Sigmoid colon (tissue), 7 donors: ENCODE results near the gene SLC24A4. TPM values are rescaled to one million over a fixed set of nuclear protein-coding genes. Genes with fewer than 3 reads are reported as not detected.

Experiments
- DNase-seq: peaks from one replicate; pipeline ENCODE4 v3.0.0-alpha.2; 2019
- H3K27ac ChIP-seq, 4 donors: fragments of 200-600 bp; sonication (generic); one replicate each; pipeline ENCODE4 v1.5.1; 2016 to 2019; ENCODE audit warnings: mild to moderate bottlenecking in 1 of 4
- H3K27me3 ChIP-seq, 3 donors: fragments of 200-600 bp; sonication (generic); one replicate each; pipeline ENCODE4 v1.5.1; 2019; ENCODE audit warnings: mild to moderate bottlenecking in 1 of 3
- H3K36me3 ChIP-seq, 4 donors: fragments of 200-600 bp; sonication (generic); one replicate each; pipeline ENCODE4 v1.5.1; 2016 to 2019
- H3K4me1 ChIP-seq, 4 donors: fragments of 200-600 bp; sonication (generic); one replicate each; pipeline ENCODE4 v1.5.1; 2017 to 2019
- H3K4me3 ChIP-seq, 4 donors: fragments of 200-600 bp; sonication (generic); one replicate each; pipeline ENCODE4 v1.5.1; 2017 to 2019; ENCODE audit warnings: mild to moderate bottlenecking in 2 of 4, moderate library complexity in 1 of 4
- H3K9me3 ChIP-seq, 4 donors: fragments of 200-600 bp in 3 of 4; sonication (generic) in 3 of 4; one replicate each; pipeline versions ENCODE4 v1.5.1 to v1.6.1; 2013 to 2019
- EP300 ChIP-seq, 4 donors: sonication (generic); formaldehyde crosslinking; IDR thresholded peaks; one replicate each; pipeline ENCODE4 v1.6.1; 2017; ENCODE audit warnings: antibody characterized with exemption in 4 of 4
- POLR2A ChIP-seq, 2 donors: fragments of 450-650 bp; IDR thresholded peaks; one replicate each; pipeline ENCODE4 v1.6.1; 2016; ENCODE audit warnings: antibody characterized with exemption in 2 of 2, mild to moderate bottlenecking in 2 of 2, moderate library complexity in 2 of 2
- POLR2AphosphoS5 ChIP-seq, 4 donors: sonication (generic); formaldehyde crosslinking; IDR thresholded peaks; one replicate each; pipeline ENCODE4 v1.6.1; 2017; ENCODE audit warnings: antibody characterized with exemption in 4 of 4
- WGBS, 2 donors: extraction: QIAGEN DNeasy Blood & Tissue Kit; methylation state at CpG; one replicate each; pipeline ENCODE4 v1.1.7; 2013; 5-methylcytosine and 5-hydroxymethylcytosine counted together
- intact Hi-C: fragments of 100-400 bp; cut with DNase I; formaldehyde crosslinking; loops from one replicate; pipeline ENCODE4 v1.15.1; 2023
- polyA plus RNA-seq, 3 donors: library from polyadenylated mRNA; stranded (reverse); fragments of 200-250 nt; gene quantifications; one replicate each; pipeline ENCODE4 v1.2.3, GENCODE V29; 2013
- total RNA-seq, 4 donors: library from RNA; depleted of rRNA; stranded (reverse); fragments of >200 nt; gene quantifications; one replicate each; pipeline ENCODE4 v1.1.0, GENCODE V29; 2016
- TF ChIP-seq, protein P1 (sequence below), 4 experiments: fragments of 450-650 bp in 3 of 4; fragments of 200-600 bp in 1 of 4; IDR thresholded peaks; one replicate each; pipeline ENCODE4 v1.5.1; 2016 to 2019; ENCODE audit warnings: antibody characterized with exemption in 4 of 4, mild to moderate bottlenecking in 3 of 4, moderate library complexity in 2 of 4
- donor health status: healthy with polysubstance abuse.
- donor health status: Bipolar disorder and iron deficiency.
- donor health status: healthy.

SLC24A4 gene
- total and polyA plus RNA-seq, 7 donors, result under 0.01 to 1.4 (median 0.77) TPM; not detected in 1

DNA sequence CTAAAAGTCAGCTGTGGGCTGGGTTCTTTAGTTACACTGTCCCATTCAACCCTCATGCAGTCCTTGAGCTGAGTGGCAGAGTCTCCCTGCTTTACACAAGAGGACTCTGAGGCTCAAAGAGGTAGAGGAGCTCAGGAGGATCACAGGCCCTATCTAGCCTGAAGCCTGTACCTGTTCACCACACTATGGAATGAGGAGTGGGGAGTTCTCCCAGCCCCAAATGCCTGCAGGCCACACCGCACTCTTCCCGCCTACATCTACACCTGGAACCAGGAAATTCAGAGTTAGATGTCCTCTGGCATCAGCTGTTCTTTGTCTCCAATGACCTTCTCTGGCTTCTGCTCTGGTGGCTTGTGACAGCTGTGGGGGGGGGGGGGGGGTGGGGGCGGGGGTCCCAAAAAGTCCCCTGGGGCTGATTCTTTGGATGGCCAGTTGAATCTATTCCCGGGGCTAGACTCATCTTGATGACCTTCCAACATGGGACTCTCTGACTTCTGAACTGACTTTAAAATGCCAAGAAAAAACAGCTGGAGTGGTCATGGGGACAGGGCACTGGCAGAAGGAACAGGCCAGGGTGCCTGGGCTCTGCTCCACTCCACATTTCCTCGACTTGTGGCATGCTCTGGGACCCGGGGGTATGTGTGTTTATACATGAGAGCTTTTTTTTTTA is 221.2 kb downstream of the SLC24A4 start:
- H3K4me1 ChIP-seq, result peaks cover 0 to 43% (median 28%) of the 10 kb centered on the region in 4 donors
- peak overlapping the region in 3 of 4 donors; percentile 47 to 95 (median 59) for H3K27ac ChIP-seq
- no peak for DNase-seq
- H3K27me3 ChIP-seq, result no peaks in the 10 kb centered on the region
- H3K4me3 ChIP-seq, result no peak overlapping the region
- H3K9me3 ChIP-seq, result no peaks in the 10 kb centered on the region
- intact Hi-C loops, result no loop called here
- no peaks in the 10 kb centered on the region for H3K36me3 ChIP-seq
- WGBS, 2 donors, result 77 to 80% methylated on average over 6 of the region's 6 CpGs
- TF ChIP-seq POLR2AphosphoS5 (IDR thresholded peaks at IDR 0.05) (no peak), POLR2A (IDR thresholded peaks at IDR 0.05) (no peak), EP300 (IDR thresholded peaks at IDR 0.05) (no peak)
- TF ChIP-seq, protein P1, sequence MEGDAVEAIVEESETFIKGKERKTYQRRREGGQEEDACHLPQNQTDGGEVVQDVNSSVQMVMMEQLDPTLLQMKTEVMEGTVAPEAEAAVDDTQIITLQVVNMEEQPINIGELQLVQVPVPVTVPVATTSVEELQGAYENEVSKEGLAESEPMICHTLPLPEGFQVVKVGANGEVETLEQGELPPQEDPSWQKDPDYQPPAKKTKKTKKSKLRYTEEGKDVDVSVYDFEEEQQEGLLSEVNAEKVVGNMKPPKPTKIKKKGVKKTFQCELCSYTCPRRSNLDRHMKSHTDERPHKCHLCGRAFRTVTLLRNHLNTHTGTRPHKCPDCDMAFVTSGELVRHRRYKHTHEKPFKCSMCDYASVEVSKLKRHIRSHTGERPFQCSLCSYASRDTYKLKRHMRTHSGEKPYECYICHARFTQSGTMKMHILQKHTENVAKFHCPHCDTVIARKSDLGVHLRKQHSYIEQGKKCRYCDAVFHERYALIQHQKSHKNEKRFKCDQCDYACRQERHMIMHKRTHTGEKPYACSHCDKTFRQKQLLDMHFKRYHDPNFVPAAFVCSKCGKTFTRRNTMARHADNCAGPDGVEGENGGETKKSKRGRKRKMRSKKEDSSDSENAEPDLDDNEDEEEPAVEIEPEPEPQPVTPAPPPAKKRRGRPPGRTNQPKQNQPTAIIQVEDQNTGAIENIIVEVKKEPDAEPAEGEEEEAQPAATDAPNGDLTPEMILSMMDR (IDR thresholded peaks at IDR 0.05), result no peak

DNA sequence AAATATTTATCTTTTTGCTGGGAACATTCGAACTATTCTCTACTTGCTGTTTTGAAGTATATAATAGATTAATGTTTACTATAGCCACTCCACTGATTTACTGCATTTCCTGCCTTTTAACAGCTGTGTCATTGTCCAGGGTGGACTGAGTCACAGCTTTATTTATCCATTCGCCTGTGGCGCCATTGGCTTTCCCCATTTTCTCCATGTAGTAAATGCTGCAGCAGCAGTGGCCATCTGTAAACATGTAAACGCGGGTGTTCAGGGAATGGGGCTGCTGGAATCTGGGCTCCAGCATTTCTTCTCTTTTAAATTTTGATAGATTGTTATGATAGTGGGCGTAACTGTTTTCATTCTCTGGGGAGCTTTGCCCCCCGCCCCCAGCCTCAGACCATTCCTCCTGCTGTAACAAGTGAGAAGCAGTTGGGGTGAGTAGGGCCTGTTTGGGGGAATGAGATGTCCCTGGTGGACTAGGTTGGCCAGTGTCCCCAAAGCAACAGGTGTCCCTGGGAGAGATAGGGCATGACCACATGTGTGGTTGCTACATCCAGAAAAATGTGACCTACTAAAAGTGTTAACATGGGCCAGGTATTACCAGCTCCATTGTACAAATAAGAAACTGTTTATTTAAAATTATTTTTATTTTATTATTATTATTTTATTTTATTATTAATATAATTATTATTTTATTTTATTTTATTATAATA is 223.5 kb downstream of the SLC24A4 start:
- WGBS, 2 donors, result 78 to 82% methylated on average over 7 of the region's 7 CpGs
- Histone ChIP-seq H3K9me3 (no peaks in the 10 kb centered on the region), H3K4me1 (peaks cover 0 to 36% (median 24%) of the 10 kb centered on the region in 4 donors), H3K36me3 (no peaks in the 10 kb centered on the region), H3K4me3 (no peak overlapping the region), H3K27me3 (no peaks in the 10 kb centered on the region), H3K27ac (peak overlapping the region in 3 of 4 donors; percentile 1 to 68 (median 65))
- intact Hi-C loops, result no loop called here
- TF ChIP-seq, protein P1 (IDR thresholded peaks at IDR 0.05), result no peak
- TF ChIP-seq POLR2A (IDR thresholded peaks at IDR 0.05) (no peak), POLR2AphosphoS5 (IDR thresholded peaks at IDR 0.05) (peak; percentile 24 to 56 (median 48)), EP300 (IDR thresholded peaks at IDR 0.05) (no peak)
- no peak for DNase-seq

DNA sequence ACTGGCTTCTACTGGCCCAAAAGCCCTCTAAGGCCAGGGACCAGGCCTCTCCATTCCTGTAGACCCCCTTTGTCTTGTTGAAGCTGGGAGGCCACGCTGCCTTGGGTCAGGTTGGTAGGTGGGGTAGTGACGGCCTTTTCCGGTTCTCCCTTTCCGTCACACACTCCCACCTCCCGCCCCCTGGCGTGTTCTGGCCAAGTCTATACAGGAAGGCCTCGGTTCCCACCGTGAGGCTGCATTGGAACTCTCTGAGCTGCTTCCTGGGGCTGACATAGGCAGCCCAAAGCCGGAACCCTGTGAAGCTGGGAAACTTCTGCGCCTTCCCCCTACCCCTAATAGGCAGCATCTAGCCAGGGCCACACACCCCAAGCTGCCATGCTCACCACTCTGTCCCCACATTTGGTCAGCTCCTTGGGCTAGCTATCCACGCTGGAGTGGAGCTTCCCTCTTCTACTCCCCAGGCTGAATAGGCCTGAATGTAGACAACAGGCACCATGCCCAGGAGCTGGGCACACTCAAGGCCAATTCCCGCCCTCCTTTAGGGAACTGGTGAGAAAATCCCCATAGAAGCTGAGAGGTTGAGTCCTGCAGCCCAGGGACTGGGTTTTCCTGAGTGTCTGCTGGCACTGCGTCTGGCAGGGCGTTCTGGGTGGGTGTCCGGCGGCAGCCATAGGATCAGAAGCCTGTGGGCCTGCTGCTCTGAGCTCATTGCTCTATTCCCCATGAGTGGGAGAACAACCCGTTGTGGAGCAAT is 226.3 kb downstream of the SLC24A4 start:
- Histone ChIP-seq H3K36me3 (no peaks in the 10 kb centered on the region), H3K27ac (peak overlapping the region; percentile 58 to 82 (median 72)), H3K9me3 (no peaks in the 10 kb centered on the region), H3K27me3 (no peaks in the 10 kb centered on the region), H3K4me3 (no peak overlapping the region), H3K4me1 (peaks cover 0 to 55% (median 41%) of the 10 kb centered on the region in 4 donors)
- DNase-seq, result no peak
- no peak for TF ChIP-seq POLR2AphosphoS5 (IDR thresholded peaks at IDR 0.05)
- TF ChIP-seq EP300 (IDR thresholded peaks at IDR 0.05), result no peak
- no peak for TF ChIP-seq POLR2A (IDR thresholded peaks at IDR 0.05)
- TF ChIP-seq, protein P1 (IDR thresholded peaks at IDR 0.05), result no peak
- intact Hi-C loops, result no loop called here
- 87 to 89% methylated on average over 17 of the region's 17 CpGs for WGBS, 2 donors

DNA sequence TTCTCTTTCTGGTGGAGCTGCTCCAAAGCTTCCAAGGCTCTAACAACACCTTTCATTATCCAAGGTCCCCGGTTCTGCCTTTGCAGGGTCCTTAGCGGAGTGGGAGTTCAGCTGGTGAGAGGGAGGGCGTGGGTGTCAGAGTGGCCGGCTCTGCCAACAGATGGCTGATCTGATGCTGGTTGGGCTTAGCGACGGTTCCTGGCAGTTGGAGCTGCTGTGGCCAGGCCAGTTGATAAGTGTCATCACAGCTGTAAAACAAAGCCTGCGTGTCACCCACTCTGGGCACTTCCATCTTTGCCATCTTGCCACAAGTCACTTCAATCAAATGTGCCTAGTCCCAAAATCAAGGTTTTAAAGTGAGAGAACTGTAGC is 226.9 kb downstream of the SLC24A4 start:
- intact Hi-C loops, result no loop called here
- peak; percentile 86 for DNase-seq
- Histone ChIP-seq H3K27me3 (no peaks in the 10 kb centered on the region), H3K36me3 (no peaks in the 10 kb centered on the region), H3K4me3 (no peak overlapping the region), H3K4me1 (peaks cover 0 to 61% (median 44%) of the 10 kb centered on the region in 4 donors), H3K27ac (peak overlapping the region; percentile 58 to 82 (median 72)), H3K9me3 (no peaks in the 10 kb centered on the region)
- peak in 2 of 4 donors; percentile 31 to 47 for TF ChIP-seq POLR2AphosphoS5 (IDR thresholded peaks at IDR 0.05)
- TF ChIP-seq, protein P1 (IDR thresholded peaks at IDR 0.05), result no peak
- peak in 1 of 4 donors; percentile 17 for TF ChIP-seq EP300 (IDR thresholded peaks at IDR 0.05)
- 57 to 76% methylated on average over 7 of the region's 7 CpGs for WGBS, 2 donors

Other genes with a start within 250 kb of the SLC24A4 start
- gene ATXN3, start 216.6 kb upstream of the SLC24A4 start, total RNA-seq, result 10 to 100 TPM; 30.4 to 48.5 (median 35.4) TPM
- 10 to 100 TPM in 2 of 3 donors, 1 to 10 TPM in 1; 9.0 to 13.9 (median 13.8) TPM for gene ATXN3, start 216.6 kb upstream of the SLC24A4 start, polyA plus RNA-seq
- 100 to 1,000 TPM; 374 to 888 (median 561) TPM for gene NDUFB1, start 201.5 kb upstream of the SLC24A4 start, total RNA-seq
- 1,000 to 10,000 TPM in 2 of 3 donors, 100 to 1,000 TPM in 1; 568 to 1,626 (median 1,124) TPM for gene NDUFB1, start 201.5 kb upstream of the SLC24A4 start, polyA plus RNA-seq
- gene CPSF2, start 201.2 kb upstream of the SLC24A4 start, total RNA-seq, result 10 to 100 TPM; 22.4 to 41.8 (median 27.0) TPM
- gene CPSF2, start 201.2 kb upstream of the SLC24A4 start, polyA plus RNA-seq, result 10 to 100 TPM in 2 of 3 donors, 1 to 10 TPM in 1; 6.0 to 16.1 (median 13.2) TPM
- gene RIN3, start 190.6 kb downstream of the SLC24A4 start, total RNA-seq, result 10 to 100 TPM; 12.7 to 31.8 (median 23.0) TPM
- 10 to 100 TPM in 1 of 3 donors, 1 to 10 TPM in 2; 6.0 to 19.2 (median 7.4) TPM for gene RIN3, start 190.6 kb downstream of the SLC24A4 start, polyA plus RNA-seq